Limb (tissue), 2 donors: ENCODE measurements around the gene IL17RA.
"Not testable (repeated sequence)": the region's sequence is repeated elsewhere in the genome, so short reads cannot be mapped to it uniquely, and the experiment has no call there.

ENCODE experiments used
- DNase-seq, 2 donors: peaks; one replicate each; pipeline ENCODE4 v3.0.0-alpha.2; 2016; ENCODE audit errors: extremely low spot score in 2 of 2

The IL17RA gene

DNA sequence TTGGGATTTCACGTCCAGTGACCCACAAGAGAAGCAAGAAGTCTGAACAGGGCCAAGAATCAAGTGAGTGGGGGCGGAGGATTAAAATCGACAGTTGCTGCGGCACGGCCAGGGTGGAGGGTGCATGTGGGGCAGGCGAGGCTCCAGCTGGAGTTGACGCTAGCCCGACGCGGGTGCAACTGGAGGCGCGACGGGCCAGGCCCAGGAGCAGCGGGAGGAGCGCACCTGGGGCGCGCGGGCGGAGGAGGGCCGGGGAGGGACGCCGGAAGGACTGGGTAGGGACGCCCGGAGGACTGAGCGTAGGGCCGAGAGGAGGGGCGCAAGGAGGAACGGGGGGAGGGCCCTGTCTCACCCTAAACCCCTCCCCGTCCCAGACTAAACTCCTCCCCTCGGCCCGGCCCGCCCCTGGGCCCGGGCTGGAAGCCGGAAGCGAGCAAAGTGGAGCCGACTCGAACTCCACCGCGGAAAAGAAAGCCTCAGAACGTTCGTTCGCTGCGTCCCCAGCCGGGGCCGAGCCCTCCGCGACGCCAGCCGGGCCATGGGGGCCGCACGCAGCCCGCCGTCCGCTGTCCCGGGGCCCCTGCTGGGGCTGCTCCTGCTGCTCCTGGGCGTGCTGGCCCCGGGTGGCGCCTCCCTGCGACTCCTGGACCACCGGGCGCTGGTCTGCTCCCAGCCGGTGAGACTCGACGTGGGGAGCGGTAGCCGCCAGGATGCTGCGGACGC, at the start of gene IL17RA:
TSS of gene IL17RA (plus strand) at position 447 of the 723 bp plus-strand sequence. CDS start at position 539, 92 bp downstream.
- DNase-seq: peak; percentile 87 to 88

DNA sequence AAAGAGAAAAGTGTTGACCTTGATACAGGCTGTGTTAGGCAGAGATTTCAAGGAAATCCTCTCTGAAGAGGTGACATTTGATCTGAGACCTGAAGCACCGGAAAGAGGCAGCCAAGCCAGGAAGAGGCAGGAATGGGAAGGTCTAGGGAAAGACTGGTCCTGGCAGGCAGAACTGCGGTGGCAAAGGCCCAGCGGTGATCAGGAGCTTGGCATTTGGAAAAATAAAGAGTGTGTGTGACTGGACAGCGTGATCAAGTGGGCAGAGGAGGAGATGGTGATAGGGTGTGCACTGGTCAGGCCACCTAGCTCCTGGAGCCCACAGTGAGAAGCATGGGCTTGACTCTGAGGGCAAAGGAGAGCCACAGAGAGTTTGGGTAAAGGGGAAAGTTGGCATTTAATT, 49.6 kb upstream of the IL17RA start:
- no peak for DNase-seq

- not testable (repeated sequence) for DNase-seq
Measured at GRCh38 chr22:17035976-17036841, 48.6 kb upstream of the IL17RA start.

- not testable (repeated sequence) for DNase-seq
Measured at GRCh38 chr22:17036842-17037711, 47.7 kb upstream of the IL17RA start.

- DNase-seq: no peak
Measured at GRCh38 chr22:17043521-17043920, 41.3 kb upstream of the IL17RA start.

GRCh38 chr22:17046566-17047348, 38.0 kb upstream of the IL17RA start:
- no peak for DNase-seq

DNA sequence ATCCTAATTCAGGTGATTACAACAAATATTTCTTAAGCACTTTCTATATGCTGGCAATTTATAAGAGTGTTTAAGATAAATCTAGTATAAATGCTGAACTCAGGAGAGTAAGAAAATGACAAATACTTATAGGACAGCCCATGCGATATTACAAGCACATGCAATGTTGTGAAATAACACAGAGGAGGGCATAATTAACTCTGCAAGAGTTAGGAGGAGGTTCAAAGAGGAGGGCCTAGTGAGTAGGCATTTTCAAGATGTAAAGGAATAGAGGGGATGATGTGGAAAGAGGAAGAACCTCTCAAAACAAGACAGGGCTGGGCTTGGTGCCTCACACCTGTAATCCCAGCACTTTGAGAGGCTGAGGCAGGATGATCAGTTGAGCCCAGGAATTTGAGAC, 37.1 kb upstream of the IL17RA start:
- no peak for DNase-seq

DNA sequence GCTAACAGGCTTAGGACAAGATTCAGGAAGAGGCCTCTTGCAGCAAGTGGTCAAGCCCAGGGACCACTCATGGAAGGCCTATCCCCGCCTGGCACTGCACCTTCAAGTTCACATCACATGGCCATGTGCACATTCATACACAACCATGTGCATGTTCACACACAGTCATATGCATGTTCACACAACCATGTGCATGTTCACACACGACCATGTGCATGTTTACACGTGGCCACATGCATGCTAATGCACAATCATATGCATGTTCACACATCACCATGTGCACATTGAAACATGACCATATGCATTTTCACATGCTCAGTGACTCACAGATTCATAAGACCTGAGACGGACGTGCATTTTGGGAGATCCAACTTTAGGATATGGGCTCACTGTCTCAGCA, 28.7 kb upstream of the IL17RA start:
- DNase-seq: no peak

- no peak for DNase-seq
Measured at GRCh38 chr22:17056807-17057206, 28.0 kb upstream of the IL17RA start.

- DNase-seq: peak; percentile 72 to 78
Measured at GRCh38 chr22:17057959-17058814, 26.6 kb upstream of the IL17RA start.

DNA sequence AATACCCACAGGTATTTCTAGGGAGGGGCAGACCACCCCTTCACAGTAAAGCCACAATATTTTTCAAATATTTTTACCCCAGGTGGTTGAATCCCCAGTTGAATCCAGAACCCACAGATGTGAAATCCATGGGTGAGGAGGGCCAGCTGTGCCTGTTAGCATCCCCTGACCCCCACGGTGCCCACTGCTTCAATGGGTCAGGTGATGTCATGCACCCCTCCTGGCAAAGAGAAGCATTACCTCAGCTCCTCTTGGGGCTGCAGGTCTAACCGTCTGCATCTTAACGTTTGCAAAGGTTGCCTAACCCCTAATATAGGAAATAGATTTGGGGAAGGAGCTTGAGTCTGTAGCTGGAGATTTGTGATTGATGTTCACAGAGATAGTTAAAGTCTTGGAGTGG, 24.7 kb upstream of the IL17RA start:
- no peak for DNase-seq

- DNase-seq: peak in 1 of 2 donors; percentile 30
Measured at GRCh38 chr22:17063411-17064106, 21.2 kb upstream of the IL17RA start.

- DNase-seq: no peak
Measured at GRCh38 chr22:17064498-17065100, 20.2 kb upstream of the IL17RA start.

DNA sequence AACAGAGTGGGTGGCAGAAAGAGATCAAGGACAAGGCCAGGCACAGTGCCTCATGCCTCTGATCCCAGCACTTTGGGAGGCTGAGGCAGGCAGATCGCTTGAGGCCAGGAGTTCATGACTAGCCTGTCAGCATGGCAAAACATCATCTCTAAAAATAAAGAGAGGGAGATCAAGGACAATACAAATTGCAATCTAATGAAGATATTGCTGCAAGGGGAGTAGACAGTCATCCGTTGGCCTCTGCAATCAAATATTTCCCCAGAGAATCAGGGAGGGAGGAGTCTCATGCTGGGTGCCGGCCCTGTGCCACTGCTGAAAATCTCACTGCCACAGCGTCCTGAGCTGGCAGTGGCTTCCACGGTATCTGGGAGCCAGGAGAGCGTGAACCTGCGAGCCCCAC, 19.4 kb upstream of the IL17RA start:
- no peak for DNase-seq

- DNase-seq: no peak
Measured at GRCh38 chr22:17072877-17073276, 11.9 kb upstream of the IL17RA start.

DNA sequence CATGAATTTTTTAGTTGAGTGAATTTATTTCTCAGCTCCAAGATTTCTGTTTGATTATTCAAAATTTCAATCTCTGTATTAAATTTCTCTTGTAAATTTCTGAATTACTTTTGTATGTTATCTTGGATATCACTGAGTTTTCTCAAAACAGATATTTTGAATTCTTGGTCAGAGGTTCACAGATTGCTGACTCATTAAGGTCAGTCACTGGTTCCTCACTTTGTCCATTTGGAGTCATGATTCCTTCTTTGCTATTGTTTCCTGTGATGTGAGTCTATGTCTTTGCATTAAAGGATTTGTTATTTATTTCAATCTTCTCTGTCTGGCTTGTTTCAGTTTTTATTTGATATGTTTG, 10.2 kb upstream of the IL17RA start:
- no peak for DNase-seq

DNA sequence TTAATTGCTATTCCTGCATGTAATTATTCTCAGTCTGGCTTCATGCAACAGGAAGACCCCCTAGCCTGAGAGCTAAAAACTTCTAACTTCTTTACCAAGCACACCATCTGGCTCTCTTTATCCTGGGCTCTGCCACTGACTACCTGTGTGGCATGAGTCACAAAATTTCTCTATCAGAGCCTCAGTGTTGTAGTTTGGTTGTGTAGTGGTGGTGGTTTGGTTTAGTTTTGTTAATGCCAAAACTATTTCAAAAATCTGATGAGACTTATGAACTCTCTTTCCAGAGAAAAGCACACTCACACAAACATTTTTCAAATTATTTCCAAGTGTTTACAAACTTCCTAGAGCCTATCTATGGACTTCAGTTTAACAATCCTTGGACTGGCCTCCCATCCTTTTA, 7.5 kb upstream of the IL17RA start:
- DNase-seq: no peak

- DNase-seq: no peak
Measured at GRCh38 chr22:17079572-17079971, 5.2 kb upstream of the IL17RA start.

- no peak for DNase-seq
Measured at GRCh38 chr22:17083255-17083654, 1.5 kb upstream of the IL17RA start.
